HG03045 (cell line): Measurements from ENCODE around the gene DCTN2.

Experiments used
- ATAC-seq: cut with Tn5 transposase; IDR thresholded peaks from one replicate; pipeline ENCODE4 v1.9.1; 2021; ENCODE audit warnings: mild to moderate bottlenecking, moderate library complexity; ENCODE audit not compliant: unreplicated experiment

Gene DCTN2

DNA sequence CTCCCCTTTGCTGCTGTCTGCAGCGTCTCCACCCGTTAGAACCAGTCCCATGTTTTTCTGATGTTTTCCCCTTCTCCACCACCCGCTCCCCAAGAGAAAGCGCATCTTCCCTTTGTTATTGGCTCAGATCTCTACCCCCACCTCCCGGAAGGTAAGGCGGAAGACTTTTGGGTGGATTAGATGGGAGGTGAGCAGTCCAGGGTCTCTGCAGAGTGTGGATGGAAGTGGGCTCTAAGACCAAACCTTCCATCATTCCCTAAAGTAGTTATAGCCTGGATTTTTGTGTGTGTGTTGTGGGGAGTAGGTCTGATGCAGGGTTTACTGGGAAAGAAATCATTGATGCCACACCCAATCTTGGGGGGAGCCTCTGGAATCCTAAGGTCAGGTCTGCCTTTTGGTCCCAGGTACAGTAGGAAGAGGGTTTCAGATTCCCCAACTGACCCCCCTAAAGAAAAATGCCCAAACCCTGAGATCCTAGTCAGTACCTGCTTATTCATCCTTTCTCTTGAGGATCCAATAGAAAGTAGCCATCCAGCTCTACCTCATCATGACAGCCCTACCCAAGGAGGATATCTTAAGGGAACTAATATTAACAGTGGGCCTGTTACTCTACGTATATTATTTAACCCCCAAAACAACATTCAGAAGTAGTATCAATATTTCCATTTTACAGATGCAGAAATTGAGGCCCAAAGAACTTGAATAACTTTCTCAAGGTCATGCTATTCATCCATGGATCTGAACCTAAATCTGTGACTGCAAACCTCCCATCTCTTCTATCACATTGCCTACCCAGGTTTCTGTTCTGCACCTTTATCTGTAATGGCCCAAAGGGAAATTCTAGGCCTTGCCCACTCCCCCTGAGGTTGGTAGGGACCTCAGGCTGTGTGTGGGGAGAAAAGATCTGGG, 3.9 kb upstream of the DCTN2 start:
- no peak for ATAC-seq

DNA sequence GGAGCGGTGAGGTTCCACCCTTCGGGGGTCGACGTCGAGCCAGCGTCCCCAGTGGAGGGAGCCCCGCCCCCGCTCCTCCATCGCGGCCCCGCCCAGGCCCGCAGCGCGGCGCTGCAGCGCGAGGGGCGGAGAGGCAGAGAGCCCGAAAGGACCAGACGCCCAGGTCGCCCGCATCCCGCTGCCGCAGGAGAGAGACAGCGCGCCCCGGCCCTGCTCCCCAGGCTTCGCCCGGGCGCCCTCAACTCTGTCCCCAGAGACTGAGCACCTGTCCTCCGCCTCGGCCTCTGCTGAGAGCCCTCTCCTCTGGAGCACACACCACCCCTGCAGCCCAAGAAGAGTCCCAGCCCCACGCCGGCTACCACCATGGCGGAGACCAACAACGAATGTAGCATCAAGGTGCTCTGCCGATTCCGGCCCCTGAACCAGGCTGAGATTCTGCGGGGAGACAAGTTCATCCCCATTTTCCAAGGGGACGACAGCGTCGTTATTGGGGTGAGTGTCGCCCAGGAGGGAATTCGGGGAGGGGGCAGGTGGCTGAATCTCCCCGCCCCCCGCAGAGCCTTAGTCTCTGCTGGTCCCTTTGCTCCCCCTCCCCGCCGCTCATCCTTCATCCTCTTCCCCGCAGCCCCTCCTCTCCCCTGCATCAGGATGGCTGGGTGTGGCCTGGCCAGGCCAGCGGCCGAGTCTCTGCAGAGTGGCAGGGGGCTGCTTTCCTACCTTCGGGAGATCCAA, 3.1 kb upstream of the DCTN2 start, which contains the start of gene KIF5A:
TSS of gene KIF5A (plus strand) at position 136 of the 732 bp plus-strand sequence. CDS start at position 364, 228 bp downstream.
- ATAC-seq = no peak

- ATAC-seq = no peak
These were observed 2.4 kb upstream of the DCTN2 start for GRCh38 chr12:57549203-57549908.

DNA sequence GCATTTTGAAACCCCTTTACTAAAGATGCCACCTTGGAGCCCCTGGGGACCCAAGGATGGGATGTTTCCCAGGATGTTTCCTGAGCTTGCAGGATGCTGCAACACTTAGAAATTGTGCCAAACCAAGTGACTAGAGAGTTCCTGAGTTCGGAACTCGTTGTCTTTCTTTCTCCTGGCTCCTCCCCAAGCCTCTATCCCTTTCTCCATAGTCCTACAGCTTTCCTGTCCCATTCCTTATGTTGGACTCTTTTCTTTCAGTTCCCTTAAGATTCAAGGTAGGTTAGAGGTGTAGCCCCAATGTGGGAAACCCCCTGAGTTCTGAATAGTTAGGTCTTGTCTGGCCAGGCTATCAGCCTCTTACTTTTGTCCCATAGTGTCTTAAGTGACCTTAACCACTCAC, 1.5 kb upstream of the DCTN2 start:
- ATAC-seq = no peak

DNA sequence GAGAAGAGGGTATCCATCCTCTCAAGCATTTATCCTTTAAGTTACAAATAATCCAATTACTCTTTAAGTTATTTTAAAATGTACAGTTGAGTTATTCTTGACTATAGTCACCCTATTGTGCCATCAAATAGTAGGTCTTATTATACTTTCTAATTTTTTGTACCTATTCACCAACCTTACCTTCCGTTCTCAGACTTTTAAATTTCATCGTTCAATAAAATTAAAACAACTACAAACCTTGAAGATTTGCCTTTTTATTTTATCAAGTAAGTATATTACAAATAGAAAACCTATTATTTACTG, 972 bp upstream of the DCTN2 start:
- ATAC-seq = no peak

DNA sequence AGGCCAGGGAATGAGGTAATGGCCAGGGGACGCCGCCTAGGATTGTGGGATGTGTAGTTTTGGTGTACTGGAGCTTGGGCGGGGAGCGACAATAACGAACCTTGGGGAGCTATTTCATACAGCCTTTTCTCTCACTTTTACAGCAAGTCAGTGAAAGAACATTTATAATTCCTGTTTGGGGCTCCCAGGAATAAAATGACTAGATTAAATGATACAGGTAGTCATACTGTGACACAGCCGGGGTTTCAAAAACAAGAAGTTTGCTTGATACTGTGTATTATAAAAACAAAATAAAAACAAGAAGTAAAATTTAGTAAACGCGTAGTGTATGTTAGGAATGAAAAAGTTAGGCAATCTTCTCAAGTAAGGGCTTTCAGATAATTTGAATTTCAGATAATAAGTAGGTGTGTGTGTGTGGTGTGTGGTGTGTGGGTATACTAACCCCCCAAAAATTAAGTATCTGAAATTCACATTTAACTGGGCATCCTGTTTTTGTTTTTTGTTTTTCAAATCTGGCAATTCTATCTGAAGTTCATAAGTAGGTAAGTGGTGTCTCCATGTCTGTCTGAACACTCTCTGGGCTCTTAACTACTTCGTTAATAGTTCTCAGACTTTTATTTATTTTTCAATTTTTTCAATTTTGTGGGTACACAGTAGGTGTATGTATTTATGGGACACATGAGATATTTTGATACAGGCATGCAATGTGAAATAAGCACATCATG, 458 bp upstream of the DCTN2 start:
- no peak for ATAC-seq

DNA sequence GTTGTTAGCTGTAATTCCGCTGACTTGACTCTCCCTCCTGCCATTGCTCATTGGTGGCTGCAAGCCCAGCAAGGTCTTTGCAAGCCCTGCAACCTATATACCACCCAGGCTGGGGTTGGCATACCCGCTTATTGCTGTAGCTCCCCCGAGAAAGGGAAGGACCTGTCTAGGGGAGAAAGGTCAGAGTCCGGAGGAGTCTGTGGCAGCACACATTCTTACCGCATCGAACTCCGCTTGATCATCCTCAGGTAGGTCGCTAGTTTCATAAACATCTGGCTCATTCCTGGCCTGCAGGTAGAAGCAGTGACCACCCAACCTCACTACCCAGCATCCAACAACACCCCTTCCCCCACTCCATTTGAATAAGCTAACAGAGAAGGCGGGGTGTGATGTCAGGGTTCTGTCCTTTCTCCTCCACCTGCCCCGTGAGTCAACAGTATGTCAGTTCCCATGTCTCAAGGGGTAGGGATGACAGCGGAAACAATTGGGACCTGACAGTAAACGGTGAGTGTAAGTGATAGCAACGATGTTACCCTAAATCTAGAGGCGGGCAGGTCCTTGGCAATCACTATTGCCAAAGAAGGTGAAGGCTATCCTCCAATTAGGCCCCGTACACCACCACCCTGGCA, 1.1 kb downstream of the DCTN2 start:
- ATAC-seq = no peak

GRCh38 chr12:57543581-57543980, 3.4 kb downstream of the DCTN2 start:
- no peak for ATAC-seq

GRCh38 chr12:57541717-57542116, 5.3 kb downstream of the DCTN2 start:
- no peak for ATAC-seq

- ATAC-seq = no peak
These were observed 6.0 kb downstream of the DCTN2 start for GRCh38 chr12:57541001-57541400.

GRCh38 chr12:57539134-57539768, 7.7 kb downstream of the DCTN2 start:
- ATAC-seq = no peak

- ATAC-seq = no peak
These were observed 10.4 kb downstream of the DCTN2 start for GRCh38 chr12:57536597-57536942.

- ATAC-seq = no peak
These were observed 11.0 kb downstream of the DCTN2 start for GRCh38 chr12:57535764-57536596.

GRCh38 chr12:57534991-57535543, 11.9 kb downstream of the DCTN2 start:
- ATAC-seq = no peak

GRCh38 chr12:57534250-57534649, 12.7 kb downstream of the DCTN2 start:
- no peak for ATAC-seq

DNA sequence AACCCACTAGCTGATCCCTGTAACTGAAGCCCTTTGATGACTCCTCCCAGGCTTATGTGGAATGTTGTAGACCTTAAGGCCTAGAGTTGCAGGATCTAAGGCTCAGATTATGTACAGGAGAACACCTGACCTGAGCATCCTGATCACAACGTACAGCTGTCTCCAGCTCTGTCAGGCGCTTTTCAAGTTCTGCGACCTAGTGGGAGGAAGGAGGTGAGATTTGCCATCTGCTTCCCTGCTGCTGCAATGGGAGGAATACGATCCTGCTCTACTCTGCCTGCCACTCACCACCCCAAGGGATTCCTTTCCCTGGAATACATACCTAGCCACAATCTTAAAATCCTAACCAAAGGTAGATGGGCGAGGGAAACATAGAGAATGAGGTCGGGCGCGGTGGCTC, 13.9 kb downstream of the DCTN2 start:
- ATAC-seq = no peak

GRCh38 chr12:57531836-57532235, 15.2 kb downstream of the DCTN2 start:
- ATAC-seq = no peak

- ATAC-seq = no peak
These were observed 16.4 kb downstream of the DCTN2 start for GRCh38 chr12:57530396-57531142.
